Measurements from ENCODE around the gene LEKR1.
"Not testable (repeated sequence)": the region's sequence is repeated elsewhere in the genome, so short reads cannot be mapped to it uniquely, and the experiment has no call there.

LEKR1 gene

DNA sequence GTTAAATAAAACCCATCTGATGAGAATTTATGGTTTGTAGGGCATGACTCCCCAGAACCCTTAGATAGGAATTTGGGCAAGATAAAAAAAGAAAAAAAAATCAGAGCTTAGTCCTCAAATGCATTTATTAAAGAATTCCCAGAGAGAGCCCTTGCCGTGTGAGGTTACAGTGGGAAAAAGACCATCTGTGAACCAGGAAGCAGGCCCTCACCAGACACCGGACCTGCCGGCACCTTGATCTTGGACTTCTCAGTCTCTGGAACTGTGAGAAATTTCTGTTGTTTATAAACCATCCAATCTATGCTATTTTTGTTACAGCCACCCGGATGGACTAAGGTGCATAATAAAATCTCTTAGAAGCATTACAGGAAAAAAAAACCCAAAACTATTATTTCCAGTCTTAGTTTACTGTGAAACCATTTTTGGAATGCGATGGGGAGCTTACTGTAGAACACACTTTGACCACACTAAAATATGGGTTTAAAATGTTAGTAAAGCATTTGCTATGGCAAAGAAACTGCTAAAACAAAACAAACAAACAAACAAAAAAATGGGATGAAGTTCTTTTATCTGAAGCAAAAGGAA is 72.2 kb downstream of the LEKR1 start:
- H3K9me3 Mint-ChIP-seq: no peaks in the 10 kb centered on the region
- H3K4me1 Mint-ChIP-seq: no peaks in the 10 kb centered on the region
- H3K27me3 Mint-ChIP-seq: no peaks in the 10 kb centered on the region
- no peak overlapping the region for H3K4me3 Mint-ChIP-seq
- ATAC-seq: no peak
- no peak overlapping the region for H3K27ac Mint-ChIP-seq
- H3K36me3 Mint-ChIP-seq: no peaks in the 10 kb centered on the region

GRCh38 chr3:156899951-156900350 is 73.8 kb downstream of the LEKR1 start:
- Mint-ChIP-seq H3K27me3 (no peaks in the 10 kb centered on the region), H3K4me3 (no peak overlapping the region), H3K4me1 (no peaks in the 10 kb centered on the region), H3K9me3 (no peaks in the 10 kb centered on the region), H3K36me3 (no peaks in the 10 kb centered on the region), H3K27ac (no peak overlapping the region)
- no peak for ATAC-seq

GRCh38 chr3:156902916-156903315 is 76.8 kb downstream of the LEKR1 start:
- no peak overlapping the region for H3K27ac Mint-ChIP-seq
- no peaks in the 10 kb centered on the region for H3K4me1 Mint-ChIP-seq
- H3K36me3 Mint-ChIP-seq: no peaks in the 10 kb centered on the region
- no peaks in the 10 kb centered on the region for H3K27me3 Mint-ChIP-seq
- no peaks in the 10 kb centered on the region for H3K9me3 Mint-ChIP-seq
- ATAC-seq: no peak
- no peak overlapping the region for H3K4me3 Mint-ChIP-seq

DNA sequence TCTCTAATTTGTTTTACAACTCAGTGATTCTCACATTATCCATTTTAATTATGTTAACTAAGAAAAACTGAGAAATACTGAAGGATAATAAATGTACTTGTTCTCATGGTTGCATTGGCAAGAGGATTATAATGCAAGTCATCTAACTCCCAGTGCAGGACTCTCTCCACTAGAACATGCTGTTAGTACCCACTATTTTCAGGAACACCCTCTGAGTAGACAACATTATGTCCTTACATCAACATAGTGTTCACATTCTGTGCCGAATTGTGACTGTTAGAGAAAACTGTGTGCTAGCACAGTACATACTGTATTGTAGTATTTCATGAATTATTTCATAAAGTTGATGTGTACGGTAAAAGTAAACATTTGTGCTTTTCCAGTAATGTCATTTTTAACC is 80.1 kb downstream of the LEKR1 start:
- ATAC-seq: no peak
- H3K27me3 Mint-ChIP-seq: no peaks in the 10 kb centered on the region
- peaks cover 7% of the 10 kb centered on the region for H3K4me1 Mint-ChIP-seq
- H3K27ac Mint-ChIP-seq: no peak overlapping the region
- no peak overlapping the region for H3K4me3 Mint-ChIP-seq
- no peaks in the 10 kb centered on the region for H3K9me3 Mint-ChIP-seq
- no peaks in the 10 kb centered on the region for H3K36me3 Mint-ChIP-seq

GRCh38 chr3:156908398-156908797 is 82.2 kb downstream of the LEKR1 start:
- Mint-ChIP-seq H3K27me3 (no peaks in the 10 kb centered on the region), H3K27ac (no peak overlapping the region), H3K4me1 (peaks cover 7% of the 10 kb centered on the region), H3K9me3 (no peaks in the 10 kb centered on the region), H3K36me3 (no peaks in the 10 kb centered on the region), H3K4me3 (no peak overlapping the region)
- no peak for ATAC-seq

GRCh38 chr3:156910022-156910421 is 83.9 kb downstream of the LEKR1 start:
- no peak overlapping the region for H3K27ac Mint-ChIP-seq

GRCh38 chr3:156910831-156911230 is 84.7 kb downstream of the LEKR1 start:
- not testable (repeated sequence) for H3K4me3 Mint-ChIP-seq, H3K27ac Mint-ChIP-seq, H3K27me3 Mint-ChIP-seq, H3K4me1 Mint-ChIP-seq, ATAC-seq
- Mint-ChIP-seq H3K36me3 (peaks cover 17% of the 10 kb centered on the region), H3K9me3 (peaks cover 16% of the 10 kb centered on the region)

More at GRCh38 chr3:156910022-156910421, 83.9 kb downstream of the LEKR1 start:
- no peaks in the 10 kb centered on the region for H3K27me3 Mint-ChIP-seq
- peaks cover 7% of the 10 kb centered on the region for H3K4me1 Mint-ChIP-seq
- peaks cover 9% of the 10 kb centered on the region for H3K36me3 Mint-ChIP-seq
- no peak for ATAC-seq
- no peak overlapping the region for H3K4me3 Mint-ChIP-seq
- peaks cover 9% of the 10 kb centered on the region for H3K9me3 Mint-ChIP-seq

DNA sequence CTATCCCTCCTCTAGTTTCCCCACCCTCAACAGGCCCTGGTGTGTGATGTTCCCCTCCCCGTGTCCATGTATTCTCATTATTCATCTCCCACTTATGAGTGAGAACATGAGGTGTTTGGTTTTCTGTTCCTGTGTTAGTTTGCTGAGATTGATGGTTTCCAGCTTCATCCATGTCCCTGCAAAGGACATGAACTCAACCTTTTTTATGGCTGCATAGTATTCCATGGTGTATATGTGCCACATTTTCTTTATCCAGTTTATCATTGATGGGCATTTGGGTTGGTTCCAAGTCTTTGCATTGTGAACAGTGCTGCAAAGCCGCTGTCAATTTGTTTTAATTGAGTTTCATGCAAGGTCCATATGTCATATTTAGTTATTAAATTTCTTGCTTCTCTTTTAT is 88.1 kb downstream of the LEKR1 start:
- H3K27ac Mint-ChIP-seq, H3K4me3 Mint-ChIP-seq, ATAC-seq, H3K27me3 Mint-ChIP-seq, H3K4me1 Mint-ChIP-seq: not testable (repeated sequence)
- H3K9me3 Mint-ChIP-seq: peaks cover 19% of the 10 kb centered on the region
- H3K36me3 Mint-ChIP-seq: peaks cover 27% of the 10 kb centered on the region

- H3K27ac Mint-ChIP-seq: no peak overlapping the region
- no peak for ATAC-seq
- H3K4me3 Mint-ChIP-seq: no peak overlapping the region
- H3K36me3 Mint-ChIP-seq: peaks cover 27% of the 10 kb centered on the region
- peaks cover 19% of the 10 kb centered on the region for H3K9me3 Mint-ChIP-seq
- H3K27me3 Mint-ChIP-seq: no peaks in the 10 kb centered on the region
- H3K4me1 Mint-ChIP-seq: no peaks in the 10 kb centered on the region
Observed at GRCh38 chr3:156915372-156915771, 89.2 kb downstream of the LEKR1 start.

DNA sequence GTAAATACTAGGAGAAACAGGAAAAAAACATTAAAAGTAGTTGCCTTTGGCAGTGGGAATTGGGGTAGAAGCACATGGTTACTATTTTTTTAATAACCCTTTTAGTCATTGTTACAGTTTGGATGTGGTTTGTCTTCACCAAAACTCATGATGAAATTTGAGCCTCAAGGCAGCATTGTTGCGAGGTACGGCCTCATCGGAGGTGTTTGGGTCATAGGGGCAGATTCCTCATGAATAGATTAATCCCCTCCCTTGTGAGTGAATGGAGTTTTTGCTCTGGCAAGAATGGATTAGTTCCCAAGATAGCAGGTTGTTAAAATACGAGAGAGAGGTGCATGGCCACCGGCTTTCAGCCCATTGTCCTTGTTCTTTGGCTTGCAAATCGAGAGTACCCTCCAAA is 92.6 kb downstream of the LEKR1 start:
- Mint-ChIP-seq H3K27me3 (no peaks in the 10 kb centered on the region), H3K4me3 (no peak overlapping the region), H3K4me1 (no peaks in the 10 kb centered on the region), H3K9me3 (peaks cover 19% of the 10 kb centered on the region), H3K36me3 (peaks cover 27% of the 10 kb centered on the region), H3K27ac (no peak overlapping the region)
- no peak for ATAC-seq

GRCh38 chr3:156919818-156920217 is 93.7 kb downstream of the LEKR1 start:
- H3K4me1 Mint-ChIP-seq: no peaks in the 10 kb centered on the region
- peaks cover 20% of the 10 kb centered on the region for H3K36me3 Mint-ChIP-seq
- no peak for ATAC-seq
- no peak overlapping the region for H3K27ac Mint-ChIP-seq
- H3K4me3 Mint-ChIP-seq: no peak overlapping the region
- no peaks in the 10 kb centered on the region for H3K27me3 Mint-ChIP-seq
- H3K9me3 Mint-ChIP-seq: peaks cover 12% of the 10 kb centered on the region

DNA sequence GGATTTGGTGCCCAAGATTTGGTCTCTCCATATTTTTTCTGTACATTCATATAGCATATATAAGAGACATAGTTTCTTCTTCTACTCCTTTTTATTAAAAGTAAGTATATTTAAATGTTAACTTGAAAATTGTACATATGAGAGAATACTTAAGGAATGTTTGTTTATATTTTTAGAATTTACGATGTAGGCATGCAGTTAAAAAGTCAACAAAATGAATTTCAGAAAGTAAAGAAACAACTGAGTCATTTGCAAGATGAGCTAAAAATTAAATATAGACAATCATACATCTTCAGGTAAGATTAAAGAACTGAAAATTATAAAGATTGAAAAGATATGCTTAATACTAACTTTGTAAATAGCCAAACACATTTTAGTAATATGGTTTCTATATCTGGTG is 94.2 kb downstream of the LEKR1 start:
- Mint-ChIP-seq H3K36me3 (peaks cover 14% of the 10 kb centered on the region), H3K4me3 (no peak overlapping the region), H3K9me3 (peaks cover 6% of the 10 kb centered on the region), H3K4me1 (no peaks in the 10 kb centered on the region), H3K27ac (no peak overlapping the region), H3K27me3 (no peaks in the 10 kb centered on the region)
- ATAC-seq: no peak

GRCh38 chr3:156923349-156923748 is 97.2 kb downstream of the LEKR1 start:
- H3K9me3 Mint-ChIP-seq: peaks cover 6% of the 10 kb centered on the region
- H3K4me3 Mint-ChIP-seq: no peak overlapping the region
- H3K4me1 Mint-ChIP-seq: no peaks in the 10 kb centered on the region
- no peak for ATAC-seq
- H3K27ac Mint-ChIP-seq: no peak overlapping the region
- H3K36me3 Mint-ChIP-seq: peaks cover 7% of the 10 kb centered on the region
- no peaks in the 10 kb centered on the region for H3K27me3 Mint-ChIP-seq

DNA sequence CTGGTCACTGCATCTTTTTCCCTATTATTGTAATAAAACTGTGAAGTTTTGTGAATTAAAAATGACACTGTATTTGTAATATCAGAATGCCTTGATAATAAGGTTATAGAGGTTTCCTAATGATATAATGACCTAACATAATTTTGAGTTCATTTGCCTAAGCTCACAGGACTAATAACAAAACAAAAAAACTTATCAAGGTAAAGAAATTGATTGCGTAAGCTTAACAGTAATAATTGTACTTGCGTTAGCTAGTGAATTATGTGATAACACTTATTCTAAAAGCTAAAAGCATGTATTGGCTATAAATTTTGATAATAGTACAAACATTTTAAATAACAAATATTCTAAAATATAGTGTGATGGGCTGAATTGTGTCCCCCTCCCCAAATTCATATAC is 112.6 kb downstream of the LEKR1 start:
- Mint-ChIP-seq H3K4me3 (no peak overlapping the region), H3K4me1 (no peaks in the 10 kb centered on the region), H3K27me3 (no peaks in the 10 kb centered on the region), H3K9me3 (no peaks in the 10 kb centered on the region), H3K36me3 (no peaks in the 10 kb centered on the region), H3K27ac (no peak overlapping the region)
- ATAC-seq: no peak

DNA sequence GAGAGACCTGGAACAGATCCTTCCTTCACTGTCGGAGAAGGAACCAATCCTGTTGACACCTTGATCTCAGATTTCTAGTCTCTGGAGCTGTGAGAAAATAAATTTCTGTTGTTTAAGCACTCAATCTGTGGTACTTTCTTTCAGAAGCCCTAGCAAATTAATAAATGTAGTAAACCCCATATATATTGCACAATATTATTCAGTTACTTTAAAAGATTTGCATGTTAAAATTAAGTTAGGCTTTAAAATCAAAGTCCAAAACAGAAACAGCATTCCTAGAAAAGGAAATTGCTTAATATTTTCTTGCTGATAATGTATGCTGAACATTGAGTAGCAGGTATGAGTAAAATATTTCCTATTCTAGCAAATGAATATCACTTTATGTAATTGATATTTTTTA is 113.2 kb downstream of the LEKR1 start:
- Mint-ChIP-seq H3K4me3 (no peak overlapping the region), H3K27ac (no peak overlapping the region), H3K4me1 (no peaks in the 10 kb centered on the region), H3K36me3 (no peaks in the 10 kb centered on the region), H3K27me3 (no peaks in the 10 kb centered on the region), H3K9me3 (peaks cover under 1% of the 10 kb centered on the region)
- ATAC-seq: no peak

DNA sequence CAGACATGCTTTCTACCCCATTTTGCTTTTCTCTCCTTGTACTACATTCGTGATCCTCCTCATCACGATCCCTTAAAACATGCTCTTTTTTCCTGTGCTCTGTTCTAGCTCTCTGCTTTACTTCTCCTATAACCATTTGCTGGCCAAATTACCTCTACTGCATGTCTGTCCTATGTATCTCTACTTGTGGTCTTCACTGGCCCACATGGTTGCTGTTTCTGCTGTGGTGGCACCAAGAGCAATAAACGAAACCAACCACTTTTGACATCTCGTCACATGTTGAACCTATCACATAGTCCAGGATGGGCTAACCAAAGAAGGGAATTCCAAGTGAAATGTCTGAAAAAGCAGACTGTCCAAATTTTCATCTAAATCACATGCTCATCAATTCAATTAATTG is 115.2 kb downstream of the LEKR1 start:
- Mint-ChIP-seq H3K36me3 (no peaks in the 10 kb centered on the region), H3K4me1 (no peaks in the 10 kb centered on the region), H3K4me3 (no peak overlapping the region), H3K9me3 (peaks cover 5% of the 10 kb centered on the region), H3K27ac (no peak overlapping the region), H3K27me3 (no peaks in the 10 kb centered on the region)
- ATAC-seq: no peak
